Measurements from ENCODE around the gene SRP14. TPM values are rescaled to one million over a fixed set of nuclear protein-coding genes. Genes with fewer than 3 reads are reported as not detected.
A peak's percentile ranks its signal among the peaks of the same experiment; 100 is the strongest.
"Not testable (repeated sequence)": the region's sequence is repeated elsewhere in the genome, so short reads cannot be mapped to it uniquely, and the experiment has no call there.

Gene SRP14
- 158 and 164 TPM in 2 replicates for total RNA-seq

GRCh38 chr15:40038638-40039543, at the start of gene SRP14:
SRP14 (minus strand) TSS chr15:40039181; CDS start chr15:40039116, 65 bp downstream.
- peak; percentile 95 to 96 for DNase-seq (ENCODE audit: low read depth in 2 of 2)

GRCh38 chr15:40087991-40088928, 49.3 kb upstream of the SRP14 start:
- no peak for DNase-seq (ENCODE audit: low read depth in 2 of 2)

- no peak for DNase-seq (ENCODE audit: low read depth in 2 of 2)
Observed at GRCh38 chr15:40087068-40087810, 48.3 kb upstream of the SRP14 start.

- DNase-seq (ENCODE audit: low read depth in 2 of 2), result no peak
Observed at GRCh38 chr15:40085266-40085665, 46.3 kb upstream of the SRP14 start.

GRCh38 chr15:40084650-40085049, 45.7 kb upstream of the SRP14 start:
- DNase-seq (ENCODE audit: low read depth in 2 of 2), result no peak

GRCh38 chr15:40082195-40082883, 43.4 kb upstream of the SRP14 start:
- DNase-seq (ENCODE audit: low read depth in 2 of 2), result no peak

- DNase-seq (ENCODE audit: low read depth in 2 of 2), result peak; percentile 40 to 91
Observed at GRCh38 chr15:40081691-40082194, 42.8 kb upstream of the SRP14 start.

GRCh38 chr15:40080847-40081246, 41.9 kb upstream of the SRP14 start:
- DNase-seq (ENCODE audit: low read depth in 2 of 2), result peak in 1 of 2 donors; percentile 70

GRCh38 chr15:40080104-40080503, 41.1 kb upstream of the SRP14 start:
- no peak for DNase-seq (ENCODE audit: low read depth in 2 of 2)

GRCh38 chr15:40079456-40079855, 40.5 kb upstream of the SRP14 start:
- no peak for DNase-seq (ENCODE audit: low read depth in 2 of 2)

GRCh38 chr15:40075298-40076044, 36.5 kb upstream of the SRP14 start:
- DNase-seq (ENCODE audit: low read depth in 2 of 2), result no peak

- DNase-seq (ENCODE audit: low read depth in 2 of 2), result not testable (repeated sequence)
Observed at GRCh38 chr15:40074656-40075055, 35.7 kb upstream of the SRP14 start.

GRCh38 chr15:40073716-40074490, 34.9 kb upstream of the SRP14 start:
- not testable (repeated sequence) for DNase-seq (ENCODE audit: low read depth in 2 of 2)

GRCh38 chr15:40072216-40072990, 33.4 kb upstream of the SRP14 start:
- DNase-seq (ENCODE audit: low read depth in 2 of 2), result peak in 1 of 2 donors; percentile 64

GRCh38 chr15:40070608-40071218, 31.7 kb upstream of the SRP14 start:
- DNase-seq (ENCODE audit: low read depth in 2 of 2), result no peak

GRCh38 chr15:40070166-40070557, 31.2 kb upstream of the SRP14 start:
- DNase-seq (ENCODE audit: low read depth in 2 of 2), result no peak
